Activated naive CD4-positive, alpha-beta T cell treated with Interleukin-2 at 50 U/mL for 16 hours (primary cell): Measurements from ENCODE around the gene ATL3.
A peak's percentile ranks its signal among the peaks of the same experiment; 100 is the strongest.
"Not testable (repeated sequence)": the region's sequence is repeated elsewhere in the genome, so short reads cannot be mapped to it uniquely, and the experiment has no call there.

Experiments
- DNase-seq: peaks from one replicate; pipeline ENCODE4 v3.0.0-alpha.2; 2020

ATL3 gene

DNA sequence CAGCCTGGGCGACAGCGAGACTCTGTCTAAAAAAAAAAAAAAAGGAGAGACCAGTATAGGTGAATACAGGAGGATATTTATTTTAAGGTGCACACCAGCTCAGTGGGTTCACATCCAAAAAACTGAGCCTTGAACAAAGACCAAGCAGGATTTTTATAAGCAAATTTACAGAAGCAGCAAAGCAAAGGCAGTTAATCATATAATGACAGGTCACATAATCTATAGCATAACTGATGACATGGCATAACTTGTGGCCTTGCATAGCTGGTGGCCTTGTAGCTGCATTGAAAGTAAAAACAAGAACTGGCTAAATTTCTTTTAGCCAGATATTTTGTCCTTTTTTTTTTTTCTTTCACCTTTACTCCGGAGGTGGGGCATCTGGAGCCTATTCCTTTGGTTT lies 54.2 kb downstream of the ATL3 start:
- DNase-seq, result no peak

DNA sequence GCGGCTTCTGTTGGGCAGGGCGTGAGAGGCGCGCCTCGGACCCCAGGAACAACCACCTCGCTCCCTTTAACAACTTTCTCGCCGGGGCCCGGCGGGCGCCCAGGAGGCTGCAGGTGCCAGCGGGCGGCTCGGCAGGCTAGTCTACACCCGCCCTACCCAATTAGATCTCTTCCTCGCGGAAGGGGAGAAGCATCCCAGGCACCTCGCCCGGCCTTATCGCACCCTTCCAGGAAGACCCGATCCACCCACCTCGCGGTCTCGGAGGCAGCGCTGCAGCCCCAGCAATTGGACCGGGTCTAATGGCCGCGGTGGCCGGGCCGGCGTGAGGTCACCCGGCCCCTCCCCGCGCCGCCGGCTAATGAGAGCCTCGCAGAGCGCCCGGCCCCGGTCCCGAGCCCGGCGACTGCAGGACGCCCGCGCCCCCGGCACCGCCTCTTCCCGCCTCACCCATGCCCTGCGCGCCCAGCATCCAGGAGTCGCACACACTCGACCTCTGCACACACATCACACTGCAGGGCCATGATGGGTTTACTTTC lies 57.0 kb downstream of the ATL3 start, which contains the start of gene PLAAT3:
TSS of gene PLAAT3 (minus strand) at position 298 of the 536 bp plus-strand sequence. CDS start 419 bp downstream, outside the sequence.
- peak; percentile 21 for DNase-seq

DNA sequence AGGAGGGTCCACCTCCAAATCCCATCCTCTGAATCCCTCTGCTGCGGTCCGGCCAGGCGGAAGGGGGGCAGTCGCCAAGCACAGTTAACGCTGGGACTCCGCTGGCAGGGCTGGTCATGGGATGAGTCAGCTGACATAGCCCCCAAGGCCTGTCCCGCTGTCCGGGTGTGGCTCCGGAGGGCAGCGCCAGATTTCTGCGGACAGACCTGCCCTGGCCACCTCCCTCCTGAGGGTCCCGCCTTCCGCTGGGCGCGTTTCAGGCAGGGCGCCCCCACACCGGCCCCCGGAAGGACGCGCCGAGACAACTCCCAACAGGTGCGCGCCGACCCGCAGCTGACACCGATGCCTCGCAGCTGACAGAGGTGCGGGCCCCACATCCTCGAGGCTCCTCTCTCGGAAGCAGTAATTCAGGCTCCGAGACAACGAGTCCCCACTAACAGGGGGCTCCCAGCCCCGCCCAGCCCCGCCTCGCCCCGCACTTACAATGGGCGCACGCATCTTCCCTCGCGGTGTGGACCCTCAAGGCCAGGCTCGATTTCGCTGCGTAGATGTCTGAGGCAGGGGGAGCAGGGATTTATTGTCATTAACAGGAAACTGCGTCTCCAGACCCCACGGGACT lies 57.5 kb downstream of the ATL3 start:
- peak; percentile 37 for DNase-seq

DNA sequence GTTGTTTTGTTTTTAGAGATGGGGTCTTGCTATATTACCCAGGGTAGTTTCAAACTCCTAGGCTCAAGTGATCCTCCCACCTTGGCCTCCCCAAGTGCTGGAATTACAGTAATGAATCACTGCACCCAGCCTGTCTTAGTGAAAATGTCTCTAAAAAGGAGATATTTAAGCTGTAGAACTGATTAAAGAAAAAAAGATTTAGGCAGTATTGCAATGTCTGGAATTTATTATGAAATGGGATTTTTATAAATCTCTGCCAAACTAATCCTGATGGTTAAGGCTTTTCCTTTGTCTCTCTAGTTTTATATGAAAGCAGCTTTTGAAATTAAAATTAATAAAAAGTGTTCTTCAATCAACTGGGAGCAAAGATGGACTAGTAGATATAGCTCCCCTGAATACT lies 59.0 kb downstream of the ATL3 start:
- no peak for DNase-seq

DNA sequence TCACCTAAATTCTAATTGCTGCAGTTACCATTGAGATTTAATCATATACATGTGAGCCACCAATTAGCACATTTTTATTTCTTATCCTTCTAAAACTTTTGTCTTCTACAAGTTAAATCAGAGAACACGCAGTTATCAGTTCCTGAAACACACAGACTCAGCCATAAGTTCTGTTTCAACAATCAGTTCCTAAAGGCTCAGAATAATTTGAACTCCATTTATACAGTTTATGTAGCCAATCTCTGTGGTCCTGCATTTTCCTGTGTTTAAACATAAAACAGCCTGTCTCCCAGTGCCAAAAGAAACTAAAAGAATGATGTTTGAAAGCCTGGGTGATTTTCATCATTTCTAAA lies 59.8 kb downstream of the ATL3 start:
- DNase-seq, result no peak

DNA sequence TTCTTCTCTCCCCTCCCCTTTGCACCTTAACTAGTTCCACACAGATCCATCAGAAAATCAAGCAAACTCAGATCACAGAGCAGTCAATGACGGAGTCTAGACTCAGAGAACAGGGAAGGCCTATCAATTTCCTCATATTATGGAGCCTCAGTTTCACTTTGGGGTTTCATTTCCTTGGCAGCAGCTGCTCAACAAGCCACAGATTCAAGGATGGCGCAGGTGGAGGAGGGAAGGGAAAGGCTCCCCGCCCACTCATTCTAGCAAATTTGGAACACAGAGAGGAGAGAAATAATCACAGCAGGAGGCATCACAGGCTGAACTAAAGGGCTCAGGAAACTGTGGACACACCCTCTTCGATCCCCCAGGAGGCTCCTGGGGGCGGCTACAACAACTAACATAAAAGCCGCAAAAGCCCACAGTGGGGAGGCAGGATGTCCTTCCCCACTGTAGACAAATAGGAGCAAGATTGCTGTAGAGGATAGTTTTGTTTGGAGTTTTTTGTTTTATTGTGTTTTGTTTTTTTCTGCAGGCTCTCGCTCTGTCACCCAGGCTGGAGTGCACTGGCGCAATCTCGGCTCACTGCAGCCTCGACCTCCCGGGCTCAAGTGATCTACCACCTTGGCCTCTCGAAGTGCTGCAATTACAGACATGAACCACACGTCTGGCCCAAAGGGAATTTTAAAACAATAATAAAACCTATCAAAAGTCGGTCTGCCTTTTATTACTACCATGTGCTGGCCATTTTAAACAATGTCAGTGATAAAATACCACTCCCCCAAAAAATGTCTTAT lies 60.4 kb downstream of the ATL3 start:
- DNase-seq, result no peak

DNA sequence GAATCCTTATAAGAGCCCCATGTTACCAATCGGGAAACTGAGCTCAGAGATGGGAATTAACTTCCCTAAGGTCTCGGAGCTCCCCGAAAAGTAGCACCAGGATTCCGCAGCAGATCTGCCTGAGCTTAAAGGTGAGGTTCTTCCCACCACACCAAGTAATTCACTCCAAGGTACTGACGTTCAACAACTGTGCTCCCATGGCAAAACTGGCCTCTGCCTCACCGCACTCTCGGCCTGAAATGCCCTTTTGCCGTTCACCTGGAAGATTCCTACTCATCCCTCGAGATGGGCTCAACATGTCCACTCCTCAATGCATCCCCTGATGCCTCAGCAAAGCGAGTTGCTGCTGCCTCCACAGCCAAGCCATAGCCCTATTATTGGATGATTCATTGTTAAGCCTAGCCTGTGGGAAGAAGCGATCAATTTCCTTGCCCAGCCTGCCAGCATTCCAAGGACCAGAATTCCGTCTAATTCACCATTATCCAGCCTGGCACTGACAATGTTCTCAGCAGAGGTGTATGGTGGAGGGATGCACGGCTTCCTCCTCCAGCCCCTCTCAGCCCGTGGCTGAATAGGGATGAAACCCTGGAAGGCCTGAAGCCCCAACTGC lies 61.1 kb downstream of the ATL3 start:
- DNase-seq, result no peak

DNA sequence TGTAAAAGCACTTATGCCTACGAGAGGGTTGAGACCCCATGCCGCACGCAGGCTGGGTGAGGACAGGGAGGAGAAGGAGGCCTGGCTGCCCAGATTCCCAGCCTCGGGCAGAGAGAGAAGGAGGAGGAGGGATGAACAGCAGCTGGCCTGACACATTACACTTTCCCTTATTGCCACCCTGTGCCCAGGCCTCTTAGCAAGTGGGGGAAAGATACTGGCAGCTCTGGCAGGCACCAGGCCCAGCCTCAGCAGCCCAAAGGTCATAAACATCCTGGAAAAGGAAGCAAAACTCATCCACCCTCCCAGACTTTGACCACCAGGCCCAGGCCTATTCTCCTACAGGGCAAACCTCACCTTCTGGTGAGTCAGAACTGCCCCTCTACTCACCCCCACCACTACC lies 61.6 kb downstream of the ATL3 start:
- no peak for DNase-seq

DNA sequence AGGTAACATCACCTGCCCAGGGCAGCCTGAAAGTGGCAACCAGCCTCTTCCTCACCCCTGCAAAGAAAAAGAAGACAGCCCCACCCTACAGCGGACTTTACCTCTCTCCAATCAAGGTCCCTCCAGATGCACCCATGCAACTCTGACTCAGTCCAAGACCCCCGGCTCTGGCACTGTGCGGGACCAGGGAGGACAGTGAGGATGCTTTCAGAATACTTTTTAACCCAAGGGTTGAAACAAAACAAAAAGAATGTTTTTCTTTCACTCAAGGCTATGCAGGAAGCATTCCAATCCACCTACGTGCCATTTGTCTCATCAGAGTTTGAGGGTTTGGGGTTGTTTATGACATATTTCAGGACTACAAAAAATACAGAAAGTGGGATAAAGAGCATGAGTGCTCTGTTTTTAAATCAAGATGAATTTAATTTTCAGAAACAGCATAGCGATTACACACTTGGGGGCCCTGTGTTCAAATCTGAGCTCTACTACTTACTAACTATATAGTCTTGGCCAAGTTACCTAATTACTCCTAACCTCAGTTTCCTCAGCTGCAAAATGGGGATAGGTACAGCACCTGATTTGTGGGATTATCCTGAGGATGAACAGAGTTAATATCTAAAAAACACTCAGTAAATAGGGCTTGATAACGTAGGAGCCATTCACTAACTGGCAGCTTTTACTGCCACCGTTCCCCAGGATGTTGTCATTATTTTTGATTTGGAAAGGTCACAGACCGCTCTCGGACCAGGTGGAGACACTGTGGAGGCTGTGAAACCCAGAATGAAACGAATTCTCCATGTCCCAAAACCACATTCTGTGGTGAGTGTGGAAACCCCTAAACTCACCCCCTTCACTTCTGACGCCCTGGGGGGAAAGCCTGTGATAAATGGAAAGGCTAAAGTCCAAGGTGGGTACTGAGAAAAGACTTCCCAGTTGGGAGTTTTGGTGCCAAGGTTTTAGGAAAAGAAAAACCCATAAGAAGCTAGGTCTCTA lies 62.5 kb downstream of the ATL3 start:
- DNase-seq, result no peak

DNA sequence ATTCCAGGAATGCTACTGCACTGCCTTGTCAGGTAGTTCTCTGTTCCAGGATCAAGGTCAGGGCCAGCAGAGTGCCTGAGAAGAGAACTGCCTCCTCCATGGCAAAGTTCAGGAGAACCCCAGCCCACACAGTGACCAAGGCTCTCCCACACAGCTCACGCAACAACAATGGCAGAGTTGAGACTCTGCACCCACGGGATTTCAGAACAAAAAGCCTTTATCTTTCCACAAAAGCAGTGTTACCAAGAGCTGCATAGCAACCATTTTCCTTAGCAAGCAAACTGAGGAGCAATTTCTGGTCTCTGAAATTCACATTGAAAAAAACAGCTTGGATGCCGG lies 68.0 kb downstream of the ATL3 start:
- DNase-seq, result no peak

DNA sequence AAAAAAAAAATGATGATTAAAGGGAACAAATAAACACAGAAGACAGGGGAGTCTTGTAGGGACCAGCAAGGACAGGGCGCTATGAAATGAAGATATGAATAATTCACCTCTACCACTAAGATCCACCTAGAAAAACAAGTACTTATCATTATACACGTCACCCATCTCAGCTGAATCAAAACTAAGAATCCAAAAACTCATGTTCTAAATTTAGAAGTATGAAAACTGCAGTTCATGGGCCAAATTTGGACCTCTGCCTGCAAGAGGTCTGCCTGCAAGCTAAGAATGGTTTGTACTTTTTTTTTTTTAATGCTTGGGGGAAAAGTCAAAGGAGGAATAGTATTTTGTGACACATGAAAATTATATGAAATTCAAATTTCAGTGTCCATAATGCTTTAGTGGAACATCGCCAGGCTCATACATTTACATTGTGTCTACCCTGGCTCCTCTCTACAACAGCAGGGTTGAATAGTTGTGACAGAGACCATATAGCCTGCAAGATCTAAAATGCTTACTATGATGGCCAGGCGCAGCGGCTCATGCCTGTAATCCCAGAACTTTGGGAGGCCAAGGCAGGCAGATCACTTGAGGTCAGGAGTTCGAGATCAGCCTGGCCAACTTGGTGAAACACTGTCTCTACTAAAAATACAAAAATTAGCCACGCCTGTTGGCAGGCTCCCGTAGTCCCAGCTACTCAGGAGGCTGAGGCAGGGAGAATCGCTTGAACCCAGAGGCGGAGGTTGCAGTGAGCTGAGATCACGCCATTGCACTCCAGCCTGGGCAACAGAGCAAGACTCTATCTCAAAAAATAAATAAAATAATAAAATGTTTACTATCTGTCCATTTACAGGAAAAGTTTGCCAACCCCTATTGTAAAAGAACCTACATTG lies 68.6 kb downstream of the ATL3 start:
- DNase-seq, result not testable (repeated sequence)

DNA sequence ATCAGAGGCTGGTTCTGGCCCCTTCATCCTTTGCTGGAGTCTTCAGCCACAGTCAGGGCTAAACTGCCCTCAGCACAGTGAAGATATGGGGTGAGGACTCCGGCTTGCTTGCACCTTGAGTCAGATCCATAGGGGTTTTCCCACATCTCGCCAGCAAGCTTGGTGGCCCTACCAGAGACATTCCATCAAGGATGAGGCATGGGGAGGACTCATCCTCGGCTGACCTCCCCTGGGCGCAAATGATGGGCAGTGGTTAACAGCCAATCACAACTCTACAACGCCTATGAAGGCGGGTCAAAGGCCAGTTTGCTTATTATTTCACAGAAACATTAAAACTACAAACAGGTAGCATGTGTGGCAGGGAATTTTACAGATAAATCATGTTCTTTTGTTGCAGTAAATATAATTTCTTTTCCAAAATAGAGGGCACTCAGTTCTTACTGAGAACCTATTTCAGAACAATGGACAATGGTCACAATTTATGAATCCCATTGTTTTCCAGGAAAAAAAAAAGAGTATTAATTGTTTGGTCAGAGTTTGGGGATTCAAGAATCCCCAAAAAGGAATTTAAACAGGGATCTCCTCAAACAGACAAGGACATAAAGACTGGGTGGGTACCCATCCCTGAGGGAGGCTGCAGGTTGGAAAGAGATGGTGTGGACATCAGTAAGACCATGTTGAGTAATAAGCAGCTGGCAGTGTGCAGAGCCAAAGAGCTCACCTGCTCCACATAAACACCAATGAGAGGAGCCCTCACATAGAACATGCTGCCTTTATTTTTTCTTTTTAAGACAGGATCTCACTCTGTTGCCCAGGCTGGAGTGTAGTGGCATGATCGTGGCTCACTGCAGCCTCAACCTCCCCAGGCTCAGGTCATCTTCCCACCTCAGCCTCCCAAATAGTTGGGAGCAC lies 71.7 kb downstream of the ATL3 start:
- DNase-seq, result no peak

DNA sequence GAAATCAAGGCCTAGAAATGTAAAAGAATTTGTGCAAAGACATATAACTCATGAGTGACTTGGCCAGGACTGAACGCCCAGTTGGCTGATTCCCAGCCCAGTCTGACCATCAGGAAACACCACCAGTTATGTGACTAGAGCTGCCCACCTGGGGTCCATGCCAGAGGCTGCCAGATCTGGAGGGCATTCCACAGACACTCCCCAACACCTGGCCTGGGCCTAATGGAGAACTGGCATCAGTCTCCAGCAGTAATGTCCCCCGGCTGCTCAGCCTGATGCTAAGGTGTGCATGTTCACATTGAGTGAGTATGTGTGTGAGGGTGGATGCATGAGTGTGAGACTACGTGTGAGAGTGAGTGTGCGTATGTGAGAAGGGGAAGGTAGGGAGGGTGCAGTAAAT lies 72.6 kb downstream of the ATL3 start:
- no peak for DNase-seq

DNA sequence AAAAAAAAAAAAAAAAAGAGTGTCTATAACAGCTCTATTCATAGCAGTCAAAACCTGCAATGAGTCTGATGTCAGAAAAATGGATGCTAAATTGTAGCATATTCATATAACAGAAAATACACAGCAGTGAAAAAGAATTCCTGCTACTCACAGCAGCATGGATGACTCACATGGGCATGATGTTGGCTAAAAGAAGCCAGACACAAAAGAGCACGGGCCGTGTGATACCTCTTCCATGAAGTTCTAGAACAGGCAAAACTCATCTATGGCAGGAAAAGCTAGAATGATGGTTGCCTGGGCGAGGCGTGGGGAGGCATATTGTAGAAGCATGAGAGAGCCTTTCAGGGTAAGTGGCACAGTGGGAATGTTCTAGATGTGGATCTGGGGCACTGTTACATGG lies 75.9 kb downstream of the ATL3 start:
- DNase-seq, result no peak

DNA sequence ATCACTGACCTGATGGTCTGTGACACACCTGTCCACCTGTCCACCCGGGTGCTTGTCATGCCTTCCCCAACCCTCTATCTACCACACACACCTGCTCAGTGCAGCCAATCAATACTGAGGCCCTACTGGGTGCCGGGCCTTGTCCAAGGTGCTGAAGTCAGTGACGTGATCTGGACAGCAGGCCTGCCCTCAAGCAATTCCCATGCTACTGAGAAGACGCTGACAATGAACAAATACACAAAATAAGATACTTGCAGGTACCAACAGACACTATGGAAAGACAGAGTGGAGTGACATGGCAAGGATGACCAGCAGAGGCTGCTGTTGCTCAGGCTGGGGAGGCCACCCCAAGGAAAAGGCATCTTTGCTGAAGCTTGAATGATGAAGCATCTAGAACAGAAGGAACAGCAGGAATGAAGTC lies 78.2 kb downstream of the ATL3 start:
- no peak for DNase-seq

DNA sequence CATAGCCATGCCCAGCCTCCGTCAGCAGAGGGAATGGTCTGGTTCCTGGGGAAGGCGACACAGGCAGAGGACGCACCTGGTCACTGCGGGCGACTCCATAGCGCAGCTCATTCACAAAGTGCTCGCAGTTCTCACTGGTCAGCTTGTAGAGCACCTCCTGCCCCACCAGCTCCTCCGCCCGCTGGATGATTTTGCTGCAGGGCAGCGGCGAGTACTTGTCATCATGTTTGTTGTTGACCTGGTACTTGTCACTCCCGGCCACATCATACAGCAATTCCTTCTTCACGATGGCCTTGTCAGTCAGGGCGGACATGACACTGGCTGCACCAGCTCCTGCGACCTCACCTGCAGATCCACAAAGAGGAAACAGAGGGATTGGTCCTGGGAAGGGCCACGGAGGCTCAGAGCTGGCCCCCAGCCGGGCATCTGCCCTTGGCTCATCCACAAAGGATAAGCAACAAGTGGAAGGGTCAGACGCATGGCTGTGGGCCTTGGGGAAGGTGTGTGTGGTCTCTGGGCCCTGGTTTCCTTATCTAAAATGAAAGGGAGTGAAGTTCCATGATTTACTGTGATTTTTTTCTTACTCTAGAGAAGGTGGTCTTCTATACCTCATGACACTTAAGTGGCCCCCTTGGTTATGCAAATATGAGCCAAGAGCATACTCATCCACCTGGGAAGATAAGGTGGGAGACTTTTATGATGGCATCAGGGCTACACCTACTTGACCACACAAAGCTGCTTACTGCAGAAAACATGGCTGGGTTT lies 81.0 kb downstream of the ATL3 start:
- DNase-seq, result no peak

DNA sequence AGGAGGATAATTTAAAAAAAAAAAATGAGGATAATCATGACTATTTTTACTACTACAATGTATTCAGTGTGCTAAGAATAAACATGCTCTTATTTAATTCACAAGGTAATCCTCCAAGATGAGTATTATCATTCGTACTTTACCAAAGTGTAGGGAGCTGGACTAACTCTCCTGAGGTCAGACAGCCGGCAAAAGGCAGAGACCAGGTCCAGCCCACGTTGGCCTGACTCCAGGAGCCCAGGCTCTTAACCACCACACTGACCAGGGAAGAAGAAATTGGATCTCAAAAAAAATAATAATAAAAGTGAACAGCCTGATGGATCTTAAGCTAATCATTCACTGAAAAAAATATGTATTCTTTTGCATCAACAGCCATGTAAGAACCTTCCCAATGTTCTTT lies 82.2 kb downstream of the ATL3 start:
- DNase-seq, result no peak

DNA sequence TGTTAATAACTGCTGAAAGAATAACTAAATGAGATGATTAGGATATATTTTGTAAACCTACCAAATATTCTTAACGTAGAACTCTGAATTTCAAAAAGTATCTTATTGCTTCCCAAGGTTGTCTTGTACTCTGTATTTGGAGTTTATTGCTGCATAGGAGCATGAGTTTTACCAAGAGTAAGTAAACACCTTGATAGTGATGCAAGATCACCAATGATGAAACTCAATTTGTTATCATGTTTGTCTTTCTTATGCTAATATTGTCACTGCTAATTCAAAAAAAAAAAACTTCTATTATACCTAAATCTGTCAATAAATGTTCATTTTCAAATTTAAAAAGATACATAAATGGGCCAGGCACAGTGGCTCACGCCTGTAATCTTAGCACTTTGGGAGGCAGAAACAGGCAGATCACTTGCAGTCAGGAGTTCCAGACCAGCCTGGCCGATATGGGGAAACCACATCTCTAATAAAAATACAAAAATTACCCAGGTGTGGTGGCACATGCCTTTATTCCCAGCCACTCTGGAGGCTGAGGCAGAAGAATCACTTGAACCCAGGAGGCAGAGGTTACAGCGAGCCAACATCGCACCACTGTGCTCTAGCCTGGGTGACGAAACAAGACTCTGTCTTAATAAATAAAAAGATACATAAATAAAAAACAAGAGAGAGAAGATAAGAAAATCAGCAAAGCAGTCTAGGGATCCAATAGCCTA lies 84.6 kb downstream of the ATL3 start:
- no peak for DNase-seq

DNA sequence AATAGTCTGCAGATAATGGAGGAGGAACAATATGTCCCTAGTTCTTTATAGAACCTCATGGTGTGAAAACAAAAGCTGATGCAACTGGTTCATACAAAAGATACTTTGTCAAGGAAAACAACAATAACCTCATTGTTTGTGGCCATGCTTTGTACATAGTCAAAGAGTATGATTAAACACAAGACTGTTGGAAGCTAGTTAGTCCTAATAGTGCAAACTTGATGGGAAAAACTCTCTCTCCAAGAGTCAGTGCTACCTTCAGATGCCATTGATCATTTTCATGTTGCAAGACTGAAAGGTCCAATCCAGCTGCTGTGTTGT lies 87.9 kb downstream of the ATL3 start:
- DNase-seq, result no peak
